GM12865 (cell line): ENCODE measurements around the gene RNF44.

ENCODE experiments used
- DNase-seq: peaks from one replicate; pipeline ENCODE4 v3.0.0; 2010; ENCODE audit warnings: low read depth
- H3K4me3 ChIP-seq: 2 replicates; pipeline ENCODE4 v1.5.1; 2011; ENCODE audit warnings: mild to moderate bottlenecking, low read depth, low read length, control low read depth
- CTCF ChIP-seq: IDR thresholded peaks from 2 replicates; pipeline ENCODE4 v1.5.1; 2011; ENCODE audit warnings: low read length, control low read depth, low read depth, inconsistent platforms; ENCODE audit not compliant: insufficient read depth; ENCODE audit errors: missing control alignments

RNF44 gene

GRCh38 chr5:176545737-176546509, 8.7 kb upstream of the RNF44 start:
- no peak for DNase-seq
- no peak overlapping the region for H3K4me3 ChIP-seq
- TF ChIP-seq CTCF = no peak

- DNase-seq = no peak
- no peak overlapping the region for H3K4me3 ChIP-seq
- TF ChIP-seq CTCF = no peak
Measured at GRCh38 chr5:176545388-176545736, 8.2 kb upstream of the RNF44 start.

GRCh38 chr5:176543428-176544182, 6.4 kb upstream of the RNF44 start:
- peak; percentile 88 for DNase-seq
- no peak for TF ChIP-seq CTCF
- peak overlapping the region; percentile 81 for H3K4me3 ChIP-seq

GRCh38 chr5:176542596-176543427, 5.6 kb upstream of the RNF44 start:
- DNase-seq = peak; percentile 67
- TF ChIP-seq CTCF = peak; percentile 28
- H3K4me3 ChIP-seq = peak overlapping the region; percentile 81

- peak overlapping the region; percentile 57 for H3K4me3 ChIP-seq
- TF ChIP-seq CTCF = no peak
- peak; percentile 55 for DNase-seq
Measured at GRCh38 chr5:176542135-176542595, 5.0 kb upstream of the RNF44 start.

GRCh38 chr5:176541338-176542134, 4.3 kb upstream of the RNF44 start:
- no peak for TF ChIP-seq CTCF
- peak overlapping the region; percentile 2; the same call in 1 of the 2 replicates for H3K4me3 ChIP-seq
- DNase-seq = peak; percentile 64
